GM21528 (cell line): ENCODE measurements around the gene POLD4.
A peak's percentile ranks its signal among the peaks of the same experiment; 100 is the strongest.
"Not testable (repeated sequence)": the region's sequence is repeated elsewhere in the genome, so short reads cannot be mapped to it uniquely, and the experiment has no call there.

Experiments used
- ATAC-seq: cut with Tn5 transposase; IDR thresholded peaks from one replicate; pipeline ENCODE4 v1.9.1; 2021; ENCODE audit warnings: mild to moderate bottlenecking, moderate library complexity; ENCODE audit not compliant: unreplicated experiment, low FRiP score

POLD4 gene

DNA sequence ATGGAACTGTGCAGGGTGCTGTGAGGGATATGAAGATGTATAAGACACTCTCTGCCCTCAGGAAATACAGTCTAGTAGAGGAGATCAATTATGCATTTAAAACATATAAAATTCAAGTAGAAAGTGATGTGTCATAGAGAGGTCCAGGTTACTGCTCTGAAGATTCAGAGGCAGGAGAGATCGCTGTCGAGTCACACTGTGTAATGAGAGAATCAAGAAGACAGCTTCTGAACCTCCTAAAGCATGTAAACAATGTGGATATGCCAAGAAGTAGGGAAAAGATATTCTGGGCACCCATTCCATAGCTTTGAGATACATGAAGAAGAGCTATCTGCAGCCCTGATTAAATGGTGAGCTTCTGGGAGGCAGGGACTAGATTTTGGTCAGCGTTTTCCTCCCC, 33.3 kb downstream of the POLD4 start:
- no peak for ATAC-seq

DNA sequence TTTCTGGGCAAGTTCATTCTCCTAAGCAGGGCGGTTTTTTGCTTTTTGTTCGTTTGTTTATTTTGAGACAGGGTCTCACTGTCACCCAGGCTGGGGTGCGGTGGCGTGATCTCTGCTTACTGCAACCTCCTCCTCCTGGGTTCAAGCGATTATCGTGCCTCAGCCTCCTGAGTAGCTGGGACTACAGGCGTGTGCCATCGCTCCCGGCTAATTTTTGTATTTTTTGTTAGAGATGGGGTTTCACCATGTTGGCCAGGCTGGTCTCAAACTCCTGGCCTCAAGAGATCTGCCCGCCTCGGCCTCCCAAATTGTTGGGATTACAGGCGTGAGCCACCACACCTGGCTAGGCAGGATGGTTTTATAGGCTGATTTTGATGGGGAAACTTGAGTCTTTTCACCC, 34.5 kb downstream of the POLD4 start:
- not testable (repeated sequence) for ATAC-seq

DNA sequence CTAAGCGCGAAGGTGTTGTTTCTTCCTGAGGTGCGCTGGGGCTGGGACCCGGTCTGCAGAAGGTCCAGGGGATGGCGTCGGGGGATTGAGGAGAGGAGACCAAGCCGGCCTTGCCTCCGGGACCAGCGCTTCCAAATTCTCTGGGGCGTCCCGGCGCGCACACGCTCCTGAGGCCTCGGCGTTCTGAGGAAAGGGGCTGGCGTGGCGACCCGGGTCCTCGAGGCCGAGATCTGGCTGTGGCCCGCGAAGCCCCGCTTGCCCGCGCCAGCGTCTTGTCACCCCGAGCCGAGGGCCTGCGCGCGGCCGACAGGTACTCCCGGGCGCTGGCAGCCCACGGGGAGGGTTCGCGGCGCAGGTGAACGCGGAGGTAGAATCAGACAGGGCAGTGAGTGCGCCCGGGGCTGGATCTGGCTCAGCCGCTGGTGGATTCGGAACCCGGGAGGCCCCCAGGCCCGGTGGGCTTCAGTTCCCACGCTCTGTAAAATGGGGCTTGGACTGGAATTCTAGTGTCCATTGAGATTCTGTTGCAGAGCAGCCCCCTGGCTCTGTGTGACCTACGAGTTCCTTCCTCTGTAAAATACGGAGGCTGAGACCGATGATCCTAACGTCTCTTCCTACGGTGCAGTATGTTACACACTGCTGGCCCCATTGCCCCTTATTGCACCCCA, 35.3 kb downstream of the POLD4 start:
- peak; percentile 16 for ATAC-seq

DNA sequence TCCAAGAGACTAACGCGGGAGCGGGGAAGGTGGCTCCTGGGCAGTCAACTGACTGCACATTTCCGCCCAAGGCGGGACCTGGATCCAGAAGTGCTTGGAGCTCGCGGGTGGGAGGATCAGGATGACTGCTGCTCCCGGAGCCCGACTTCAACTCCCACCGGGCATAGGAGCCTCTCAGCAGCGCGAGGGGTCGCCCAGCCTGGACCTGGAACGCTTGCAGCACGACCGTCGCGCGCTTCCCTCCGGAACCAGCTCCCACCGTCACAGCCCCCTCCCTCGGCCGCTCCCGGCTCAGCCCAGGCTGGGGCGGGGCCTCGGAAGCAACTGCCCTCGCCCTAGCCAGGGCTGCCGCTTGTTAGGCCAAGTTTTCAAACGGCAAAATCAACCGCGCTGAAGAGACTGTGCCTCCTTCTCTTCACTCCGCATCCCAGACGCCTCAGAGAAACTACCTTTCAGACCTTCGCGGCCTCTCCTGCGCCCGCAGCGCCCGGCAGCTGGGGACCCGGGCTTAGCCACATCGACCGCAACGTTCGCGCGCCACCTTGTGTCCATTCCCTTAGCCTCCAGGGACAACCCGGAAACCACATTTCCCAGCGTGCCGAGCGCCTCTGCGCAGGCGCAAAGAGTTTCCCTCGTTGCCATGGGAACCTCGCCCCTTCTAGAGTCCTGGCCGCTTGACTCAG, 36.0 kb downstream of the POLD4 start:
- peak; percentile 87 for ATAC-seq

DNA sequence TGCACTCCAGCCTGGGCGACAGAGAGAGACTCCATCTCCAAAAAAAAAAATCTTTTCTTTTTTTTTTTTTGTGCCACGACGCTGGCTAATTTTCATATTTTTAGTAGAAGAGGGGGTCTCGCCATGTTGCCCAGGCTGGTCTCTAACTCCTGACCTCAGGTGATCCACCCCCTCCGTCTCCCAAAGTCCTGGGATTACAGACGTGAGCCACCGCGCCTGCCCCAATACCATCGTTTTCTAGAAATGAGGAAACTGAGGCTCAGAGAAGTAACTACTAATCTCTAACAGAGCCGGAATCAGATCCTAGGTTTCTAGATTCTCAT, 36.5 kb downstream of the POLD4 start:
- no peak for ATAC-seq

DNA sequence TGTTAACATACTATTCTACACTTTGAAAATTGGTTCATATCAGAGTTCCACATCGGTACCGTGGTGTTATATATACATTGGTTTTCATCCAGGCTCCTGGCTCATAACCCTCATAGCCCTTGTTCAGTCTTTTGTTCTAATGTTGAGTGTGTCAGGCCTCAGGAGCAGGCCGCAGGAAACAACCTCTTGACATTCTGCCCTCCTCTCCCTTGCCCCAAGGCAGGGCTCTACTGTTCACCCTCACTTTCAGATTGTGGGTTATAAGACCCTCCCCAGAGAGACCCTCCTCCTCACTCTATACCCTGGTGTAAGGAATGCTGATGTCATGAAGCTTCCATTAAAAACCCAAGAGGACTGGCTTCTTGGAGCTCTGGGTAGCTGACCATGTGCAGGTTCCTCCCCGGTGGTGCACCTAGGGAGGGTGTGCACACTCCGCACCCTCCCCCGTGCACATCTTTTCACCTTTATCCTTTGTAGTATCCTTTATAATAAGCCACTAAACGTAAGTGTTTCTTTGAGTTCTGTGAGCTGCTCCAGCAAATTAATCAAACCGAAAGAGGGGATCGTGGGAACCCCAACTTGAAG, 37.9 kb downstream of the POLD4 start:
- no peak for ATAC-seq

DNA sequence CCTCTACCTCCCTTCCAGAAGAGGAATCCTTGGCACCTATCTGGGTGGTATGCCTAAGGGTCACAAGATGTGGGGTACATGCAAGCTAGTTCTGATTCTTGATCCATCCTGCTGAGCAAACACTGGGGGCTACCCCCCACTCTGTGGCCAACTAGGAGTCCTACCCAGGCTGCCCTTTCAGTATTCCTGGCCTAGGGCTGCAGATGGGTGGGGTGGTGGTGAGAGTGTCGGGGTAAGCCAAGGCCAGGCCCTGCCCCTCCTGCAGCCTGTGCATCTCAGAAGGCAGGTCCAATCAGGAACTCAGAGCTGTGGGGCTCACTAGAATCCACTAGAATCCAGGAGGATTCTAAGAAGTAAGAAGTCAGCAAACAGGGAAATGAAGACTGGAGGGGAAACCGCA, 39.1 kb downstream of the POLD4 start:
- no peak for ATAC-seq

DNA sequence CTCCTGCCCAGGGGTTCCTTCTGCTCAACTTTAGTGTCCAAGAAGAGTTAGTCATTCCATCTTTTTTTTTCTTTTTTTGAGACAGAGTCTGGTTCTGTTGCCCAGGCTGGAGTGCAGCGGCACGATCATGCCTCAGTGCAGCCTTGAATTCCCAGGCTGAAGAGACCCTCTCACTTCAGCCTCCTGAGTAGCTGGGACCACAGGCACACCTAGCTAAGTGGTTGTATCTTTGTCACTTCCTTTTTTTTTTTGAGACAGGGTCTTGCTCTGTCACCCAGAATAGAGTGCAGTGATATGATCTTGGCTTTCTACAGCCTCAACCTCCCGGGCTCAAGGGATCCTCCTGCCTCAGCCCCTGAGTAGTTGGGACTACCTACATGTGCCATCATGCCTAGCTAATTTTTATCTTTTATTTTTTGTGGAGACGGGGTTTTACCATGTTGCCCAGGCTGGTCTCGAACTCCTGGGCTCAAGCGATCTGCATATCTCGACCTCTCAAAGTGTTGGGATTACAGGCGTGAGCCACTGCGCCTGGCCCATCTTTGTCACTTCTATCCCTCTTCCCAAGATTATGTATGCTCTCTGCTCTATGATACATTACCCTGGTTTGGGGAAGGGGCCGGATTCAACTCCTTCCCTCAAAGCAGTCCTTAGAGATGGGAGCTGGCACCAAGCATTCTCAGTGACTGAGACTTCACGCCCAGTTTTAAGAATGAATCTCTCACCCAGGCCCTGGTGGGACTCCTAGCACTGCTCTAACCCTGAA, 40.0 kb downstream of the POLD4 start:
- no peak for ATAC-seq

DNA sequence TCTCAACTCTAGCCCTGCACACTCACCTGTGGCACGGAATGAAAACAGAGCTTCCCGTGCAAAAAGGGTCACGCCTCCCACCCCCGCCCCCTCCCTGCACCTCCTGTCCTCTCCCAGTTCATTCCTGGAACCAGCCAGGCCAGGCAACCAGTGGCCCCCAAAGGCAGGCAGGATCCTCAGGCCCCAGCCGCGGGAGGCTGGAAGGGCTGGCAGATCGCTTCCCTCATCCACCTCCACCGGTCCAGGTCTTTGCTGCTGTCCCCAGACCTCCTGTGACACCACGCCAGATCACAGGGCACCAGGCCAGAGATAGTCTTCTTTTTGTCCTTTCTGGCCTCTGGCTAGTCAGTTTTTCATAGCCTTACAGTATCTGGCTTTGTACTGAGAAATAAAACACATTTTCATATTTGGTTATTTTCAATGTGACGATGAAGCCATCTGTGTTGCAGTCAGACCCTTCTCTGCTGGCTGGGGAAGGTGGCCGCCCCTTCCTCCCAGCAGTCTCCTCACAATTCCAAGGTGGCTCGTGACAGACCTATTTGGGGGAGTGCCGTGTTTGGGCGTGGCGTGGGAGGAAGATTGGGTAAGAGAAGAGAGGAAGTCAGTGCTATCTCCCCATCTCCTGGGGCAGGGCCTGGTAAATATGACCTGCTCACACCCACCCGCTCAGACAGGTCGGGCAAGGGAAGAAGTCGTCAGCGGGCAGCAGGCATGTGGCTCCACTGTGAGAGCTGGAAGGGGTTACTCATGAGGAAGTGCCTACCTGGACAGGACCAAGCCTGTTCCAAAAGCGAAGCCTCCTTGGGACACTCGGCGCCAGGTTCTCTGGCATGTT, 40.9 kb downstream of the POLD4 start:
- ATAC-seq = no peak

DNA sequence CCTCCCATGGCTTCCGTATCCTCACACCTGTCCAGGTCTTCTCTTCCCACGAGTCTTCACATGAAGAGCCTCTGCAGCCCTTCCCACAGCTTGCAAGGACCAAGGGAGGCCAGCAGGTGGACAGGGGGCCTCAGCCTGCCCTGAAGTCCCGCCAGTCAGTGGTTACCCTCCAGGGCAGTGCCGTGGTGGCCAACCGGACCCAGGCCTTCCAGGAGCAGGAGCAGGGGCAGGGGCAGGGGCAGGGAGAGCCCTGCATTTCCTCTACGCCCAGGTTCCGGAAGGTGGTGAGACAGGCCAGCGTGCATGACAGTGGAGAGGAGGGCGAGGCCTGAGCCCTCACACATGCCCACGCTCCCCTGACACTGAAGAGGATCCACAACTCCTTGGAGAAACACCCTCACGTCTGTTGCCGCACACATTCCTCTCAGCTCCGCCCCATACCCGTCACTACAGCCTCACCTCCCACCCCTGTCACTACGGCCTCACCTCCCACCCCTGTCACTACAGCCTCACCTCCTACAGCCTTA, 41.7 kb downstream of the POLD4 start:
- ATAC-seq = no peak

DNA sequence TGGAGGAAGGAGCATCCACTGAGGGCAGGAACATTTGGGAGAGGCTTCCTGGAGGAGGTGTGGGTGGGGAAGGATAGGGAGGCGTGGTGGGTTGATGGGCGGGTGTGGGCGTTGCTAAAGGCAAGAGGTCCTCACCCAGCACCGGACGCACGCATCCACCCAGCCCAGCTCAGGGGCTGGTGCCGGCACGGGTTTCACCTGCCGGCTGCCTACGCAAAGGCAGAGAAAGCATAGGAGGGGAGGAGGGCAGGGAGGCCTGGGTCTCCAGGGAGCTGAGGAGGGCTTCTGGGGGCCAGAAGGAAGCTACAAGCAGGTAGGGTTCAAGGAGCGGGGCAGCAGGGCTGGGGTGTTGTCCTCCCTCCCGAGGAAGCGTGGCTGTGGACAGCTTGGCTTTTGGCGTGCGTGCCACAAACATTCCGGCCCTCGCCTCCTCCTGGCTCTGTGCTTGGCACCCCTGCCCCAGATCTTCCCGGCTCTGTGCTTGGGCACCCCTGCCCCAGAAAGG, 42.2 kb downstream of the POLD4 start:
- no peak for ATAC-seq

DNA sequence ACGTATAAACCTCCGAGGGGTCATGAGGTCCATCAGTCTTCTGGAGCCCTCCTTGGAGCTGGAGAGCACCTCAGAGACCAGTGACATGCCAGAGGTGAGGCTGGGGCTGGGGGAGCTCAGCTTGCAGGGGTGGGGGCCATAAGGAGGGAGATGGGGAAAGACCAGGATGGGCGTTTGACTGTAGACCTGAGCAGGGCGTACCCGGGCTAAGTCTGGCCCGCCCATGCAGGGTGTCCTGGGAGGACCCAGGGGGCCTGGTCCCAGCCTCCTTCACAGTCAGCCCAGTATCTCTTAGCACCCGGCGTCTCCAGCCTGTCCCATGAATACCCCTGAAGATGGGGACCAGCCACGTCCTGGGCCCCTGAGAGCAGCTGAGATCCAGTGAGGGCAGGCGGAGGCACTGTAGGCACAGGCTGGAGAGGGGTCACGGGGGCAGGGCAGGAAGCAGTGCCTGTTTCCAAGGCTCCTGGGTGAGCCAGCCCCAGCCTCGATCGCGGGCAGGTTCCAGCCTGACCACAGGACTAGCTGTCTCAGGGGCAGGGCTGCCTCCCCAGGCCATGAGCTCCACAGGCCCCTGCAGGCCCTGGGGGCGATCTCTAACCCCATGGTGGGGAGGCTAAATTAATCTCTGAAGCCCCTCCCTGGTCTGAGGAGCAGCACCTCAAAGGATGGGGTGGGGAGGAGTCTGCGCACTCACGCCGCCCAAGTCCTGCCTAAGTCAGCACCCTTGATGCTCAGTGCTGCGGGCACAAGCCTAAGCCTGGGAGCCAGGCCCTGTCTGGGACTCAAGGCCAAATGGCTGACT, 42.9 kb downstream of the POLD4 start:
- ATAC-seq = no peak

DNA sequence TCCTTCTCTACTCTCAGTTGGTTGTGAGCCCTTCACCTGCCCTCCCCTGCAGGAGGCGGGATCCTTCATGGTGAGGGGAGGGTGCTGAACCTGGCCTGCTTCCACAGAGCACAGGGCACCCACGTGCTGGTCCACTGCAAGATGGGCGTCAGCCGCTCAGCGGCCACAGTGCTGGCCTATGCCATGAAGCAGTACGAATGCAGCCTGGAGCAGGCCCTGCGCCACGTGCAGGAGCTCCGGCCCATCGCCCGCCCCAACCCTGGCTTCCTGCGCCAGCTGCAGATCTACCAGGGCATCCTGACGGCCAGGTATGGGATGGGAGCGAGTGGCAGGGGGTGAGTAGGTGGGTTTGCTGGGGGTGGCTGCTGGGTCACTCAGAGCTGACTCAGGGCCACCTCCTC, 43.7 kb downstream of the POLD4 start:
- no peak for ATAC-seq

DNA sequence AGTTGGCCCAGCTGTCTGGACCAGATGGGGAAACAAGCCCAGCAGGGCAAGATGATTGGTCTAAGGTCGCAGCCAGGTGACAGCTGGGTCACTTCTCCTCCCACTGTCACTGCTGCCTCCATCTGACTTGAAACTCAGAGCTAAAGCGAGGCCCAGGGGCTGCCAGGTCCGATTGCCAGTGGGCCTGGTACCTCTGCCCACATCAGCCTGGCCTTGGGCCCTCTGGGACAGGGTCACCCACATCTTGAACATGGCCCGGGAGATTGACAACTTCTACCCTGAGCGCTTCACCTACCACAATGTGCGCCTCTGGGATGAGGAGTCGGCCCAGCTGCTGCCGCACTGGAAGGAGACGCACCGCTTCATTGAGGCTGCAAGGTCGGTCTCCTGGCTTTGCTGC, 44.2 kb downstream of the POLD4 start:
- no peak for ATAC-seq

DNA sequence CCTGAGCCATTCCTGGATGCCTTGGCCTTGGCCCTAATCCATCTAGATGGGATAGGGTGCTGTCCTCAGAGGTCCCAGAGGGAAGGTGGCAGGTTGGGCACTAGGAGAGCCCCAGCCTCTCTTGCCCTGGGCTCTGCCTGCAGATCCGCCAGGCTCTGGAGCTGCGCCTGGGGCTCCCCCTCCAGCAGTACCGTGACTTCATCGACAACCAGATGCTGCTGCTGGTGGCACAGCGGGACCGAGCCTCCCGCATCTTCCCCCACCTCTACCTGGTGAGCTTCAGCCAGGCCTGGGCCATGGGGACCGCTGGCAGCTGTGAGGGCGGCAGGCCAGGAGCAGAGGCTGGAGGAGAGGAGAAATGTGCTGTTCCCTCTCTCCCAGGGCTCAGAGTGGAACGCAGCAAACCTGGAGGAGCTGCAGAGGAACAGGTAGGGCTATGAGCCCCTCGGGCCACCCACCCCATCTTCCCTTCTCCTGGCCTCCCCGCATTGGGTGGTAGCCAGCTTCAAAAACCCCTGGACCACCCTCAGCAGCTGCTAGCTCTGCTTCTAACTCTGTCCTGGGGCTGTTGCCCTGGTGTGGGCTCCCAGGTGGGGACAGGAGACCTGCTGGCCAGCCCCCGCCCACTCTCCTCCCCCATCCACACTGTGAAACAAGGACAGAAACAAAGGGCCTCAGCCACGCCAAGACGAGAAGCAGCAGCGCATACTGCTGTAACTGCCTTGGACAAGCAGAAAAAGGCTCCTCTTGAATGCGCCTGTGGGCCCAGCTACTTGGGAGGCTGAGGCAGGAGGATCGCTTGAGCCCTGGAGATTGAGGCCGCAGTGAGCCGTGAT, 45.1 kb downstream of the POLD4 start:
- no peak for ATAC-seq

DNA sequence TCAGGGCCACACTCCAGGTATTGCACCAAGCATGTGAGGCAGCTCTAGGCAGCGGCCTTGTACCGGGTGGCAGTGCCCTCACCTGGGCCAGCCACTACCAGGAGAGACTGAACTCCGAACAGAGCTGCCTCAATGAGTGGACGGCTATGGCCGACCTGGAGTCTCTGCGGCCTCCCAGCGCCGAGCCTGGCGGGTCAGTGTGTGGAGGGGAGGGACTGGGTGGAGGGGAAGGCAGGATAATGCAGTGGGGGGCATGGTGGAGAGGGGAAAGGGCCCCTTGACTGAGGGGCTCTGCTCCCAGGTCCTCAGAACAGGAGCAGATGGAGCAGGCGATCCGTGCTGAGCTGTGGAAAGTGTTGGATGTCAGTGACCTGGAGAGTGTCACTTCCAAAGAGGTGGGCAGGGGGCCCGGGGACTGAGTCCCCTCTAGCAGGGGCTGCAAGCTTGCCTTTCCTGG, 45.8 kb downstream of the POLD4 start:
- no peak for ATAC-seq

DNA sequence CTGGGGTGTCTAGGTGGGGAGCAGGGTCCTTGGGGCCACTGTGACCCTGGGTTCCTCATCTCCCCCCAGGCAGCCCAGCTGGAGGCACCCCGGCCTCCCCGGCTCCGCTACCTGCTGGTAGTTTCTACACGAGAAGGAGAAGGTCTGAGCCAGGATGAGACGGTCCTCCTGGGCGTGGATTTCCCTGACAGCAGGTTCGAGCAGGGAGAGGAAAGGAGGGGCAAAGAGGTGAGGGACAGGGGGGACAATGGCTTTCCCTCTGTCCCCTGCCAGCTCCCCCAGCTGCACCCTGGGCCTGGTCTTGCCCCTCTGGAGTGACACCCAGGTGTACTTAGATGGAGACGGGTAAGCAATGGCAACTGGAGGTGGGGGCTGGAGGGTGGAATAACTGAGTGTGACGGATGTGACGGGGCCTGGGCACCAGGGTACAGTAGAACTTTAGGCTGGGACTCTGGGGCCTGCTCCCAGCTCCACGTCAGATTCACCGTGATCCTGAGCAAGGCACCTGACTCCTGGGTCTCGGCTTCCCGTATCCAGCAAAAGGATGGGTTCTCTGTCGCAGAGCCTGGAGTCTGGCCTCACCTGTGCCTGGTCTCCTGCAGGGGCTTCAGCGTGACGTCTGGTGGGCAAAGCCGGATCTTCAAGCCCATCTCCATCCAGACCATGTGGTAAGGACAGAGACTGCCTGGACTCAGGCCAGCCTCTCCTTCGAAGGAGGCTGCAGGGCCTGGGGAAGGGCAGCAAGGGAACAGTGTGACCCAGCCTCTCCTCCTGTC, 46.4 kb downstream of the POLD4 start:
- no peak for ATAC-seq
